Cortex of kidney (tissue), 1 donor: ENCODE data around the gene CDHR5.

Experiments
- DNase-seq: peaks from one replicate; lab custom pipeline; 2025; lab: John Stamatoyannopoulos, UW

CDHR5 gene

GRCh38 chr11:621838-622237 lies 2.9 kb downstream of the CDHR5 start:
- DNase-seq, result no peak

GRCh38 chr11:620935-621814 lies 3.6 kb downstream of the CDHR5 start:
- DNase-seq, result no peak

- DNase-seq, result no peak
Observed at GRCh38 chr11:620201-620600, 4.6 kb downstream of the CDHR5 start.

- no peak for DNase-seq
Observed at GRCh38 chr11:619628-620050, 5.1 kb downstream of the CDHR5 start.

- no peak for DNase-seq
Observed at GRCh38 chr11:618856-619627, 5.7 kb downstream of the CDHR5 start.

GRCh38 chr11:617912-618682 lies 6.7 kb downstream of the CDHR5 start:
- no peak for DNase-seq

- no peak for DNase-seq
Observed at GRCh38 chr11:617199-617911, 7.4 kb downstream of the CDHR5 start.

GRCh38 chr11:616320-617198 lies 8.2 kb downstream of the CDHR5 start:
- DNase-seq, result no peak

GRCh38 chr11:615504-616319 lies 9.0 kb downstream of the CDHR5 start, which contains the start of gene IRF7:
Gene IRF7, minus strand, starts transcription at chr11:615950. Its CDS starts 586 bp downstream, at chr11:615364.
- no peak for DNase-seq

GRCh38 chr11:614623-615503 lies 9.9 kb downstream of the CDHR5 start:
- no peak for DNase-seq

GRCh38 chr11:614021-614622 lies 10.6 kb downstream of the CDHR5 start:
- DNase-seq, result no peak

- DNase-seq, result no peak
Observed at GRCh38 chr11:613369-613968, 11.3 kb downstream of the CDHR5 start.

- no peak for DNase-seq
Observed at GRCh38 chr11:612961-613300, 11.8 kb downstream of the CDHR5 start.

- no peak for DNase-seq
Observed at GRCh38 chr11:612201-612960, 12.4 kb downstream of the CDHR5 start.

GRCh38 chr11:611001-611996 lies 13.5 kb downstream of the CDHR5 start:
- no peak for DNase-seq
